ENCODE data around the gene ACBD4. TPM values are rescaled to one million over a fixed set of nuclear protein-coding genes. Genes with fewer than 3 reads are reported as not detected.

The ACBD4 gene
- total and polyA plus RNA-seq, 2 of the 13 experiments (the other 11 are each of a cell fraction or from before 2014, with no cell fraction given) = 16.1 to 26.9 TPM

GRCh38 chr17:45098869-45099616 is 36.4 kb upstream of the ACBD4 start (continued):
- TF ChIP-seq AGO1 (IDR thresholded peaks at IDR 0.05; ENCODE audit: low read depth, low read length, poor library complexity, severe bottlenecking) (peak; percentile 58), ZNF260 (CRISPR knock-in tag; IDR thresholded peaks at IDR 0.05; ENCODE audit: borderline replicate concordance, low read depth) (no peak), ZNF30 (CRISPR knock-in tag; IDR thresholded peaks at IDR 0.05) (no peak), ONECUT2 (CRISPR knock-in tag; IDR thresholded peaks at IDR 0.05) (no peak), ZBTB37 (CRISPR knock-in tag; IDR thresholded peaks at IDR 0.05) (no peak), NFRKB (IDR thresholded peaks at IDR 0.05) (no peak), ZNF660 (CRISPR knock-in tag; IDR thresholded peaks at IDR 0.05; ENCODE audit: borderline replicate concordance, low read depth) (no peak), ZNF850 (CRISPR knock-in tag; conservative IDR thresholded peaks at IDR 0.05) (no peak), MBNL3 (CRISPR knock-in tag; conservative IDR thresholded peaks at IDR 0.05) (no peak), ZNF772 (CRISPR knock-in tag; IDR thresholded peaks at IDR 0.05) (no peak), MTF2 (CRISPR knock-in tag; IDR thresholded peaks at IDR 0.05; ENCODE audit: borderline replicate concordance) (no peak), FOXK2 (IDR thresholded peaks at IDR 0.05) (no peak), YEATS4 (CRISPR knock-in tag; IDR thresholded peaks at IDR 0.05; ENCODE audit: borderline replicate concordance) (no peak), ZBTB33 (CRISPR knock-in tag; IDR thresholded peaks at IDR 0.05) (peak; percentile 35; the same call in 1 of the 2 replicates), ZNF282 (IDR thresholded peaks at IDR 0.05; ENCODE audit: partially characterized antibody) (no peak), SRSF9 (IDR thresholded peaks at IDR 0.05; ENCODE audit: borderline replicate concordance, insufficient read depth, low read depth, low read length, poor library complexity, severe bottlenecking) (no peak), NFIC (IDR thresholded peaks at IDR 0.05; ENCODE audit: low read length) (no peak), ADNP (CRISPR knock-in tag; IDR thresholded peaks at IDR 0.05) (no peak), GATA4 (IDR thresholded peaks at IDR 0.05; ENCODE audit: borderline replicate concordance, low read depth) (no peak)
- TF ChIP-seq, protein P1, sequence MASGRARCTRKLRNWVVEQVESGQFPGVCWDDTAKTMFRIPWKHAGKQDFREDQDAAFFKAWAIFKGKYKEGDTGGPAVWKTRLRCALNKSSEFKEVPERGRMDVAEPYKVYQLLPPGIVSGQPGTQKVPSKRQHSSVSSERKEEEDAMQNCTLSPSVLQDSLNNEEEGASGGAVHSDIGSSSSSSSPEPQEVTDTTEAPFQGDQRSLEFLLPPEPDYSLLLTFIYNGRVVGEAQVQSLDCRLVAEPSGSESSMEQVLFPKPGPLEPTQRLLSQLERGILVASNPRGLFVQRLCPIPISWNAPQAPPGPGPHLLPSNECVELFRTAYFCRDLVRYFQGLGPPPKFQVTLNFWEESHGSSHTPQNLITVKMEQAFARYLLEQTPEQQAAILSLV (CRISPR knock-in tag; IDR thresholded peaks at IDR 0.05; ENCODE audit: borderline replicate concordance) = no peak
- TF ChIP-seq, protein P2, sequence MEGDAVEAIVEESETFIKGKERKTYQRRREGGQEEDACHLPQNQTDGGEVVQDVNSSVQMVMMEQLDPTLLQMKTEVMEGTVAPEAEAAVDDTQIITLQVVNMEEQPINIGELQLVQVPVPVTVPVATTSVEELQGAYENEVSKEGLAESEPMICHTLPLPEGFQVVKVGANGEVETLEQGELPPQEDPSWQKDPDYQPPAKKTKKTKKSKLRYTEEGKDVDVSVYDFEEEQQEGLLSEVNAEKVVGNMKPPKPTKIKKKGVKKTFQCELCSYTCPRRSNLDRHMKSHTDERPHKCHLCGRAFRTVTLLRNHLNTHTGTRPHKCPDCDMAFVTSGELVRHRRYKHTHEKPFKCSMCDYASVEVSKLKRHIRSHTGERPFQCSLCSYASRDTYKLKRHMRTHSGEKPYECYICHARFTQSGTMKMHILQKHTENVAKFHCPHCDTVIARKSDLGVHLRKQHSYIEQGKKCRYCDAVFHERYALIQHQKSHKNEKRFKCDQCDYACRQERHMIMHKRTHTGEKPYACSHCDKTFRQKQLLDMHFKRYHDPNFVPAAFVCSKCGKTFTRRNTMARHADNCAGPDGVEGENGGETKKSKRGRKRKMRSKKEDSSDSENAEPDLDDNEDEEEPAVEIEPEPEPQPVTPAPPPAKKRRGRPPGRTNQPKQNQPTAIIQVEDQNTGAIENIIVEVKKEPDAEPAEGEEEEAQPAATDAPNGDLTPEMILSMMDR (CRISPR knock-in tag; IDR thresholded peaks at IDR 0.05) = peak; percentile 96
- TF ChIP-seq, protein P3, sequence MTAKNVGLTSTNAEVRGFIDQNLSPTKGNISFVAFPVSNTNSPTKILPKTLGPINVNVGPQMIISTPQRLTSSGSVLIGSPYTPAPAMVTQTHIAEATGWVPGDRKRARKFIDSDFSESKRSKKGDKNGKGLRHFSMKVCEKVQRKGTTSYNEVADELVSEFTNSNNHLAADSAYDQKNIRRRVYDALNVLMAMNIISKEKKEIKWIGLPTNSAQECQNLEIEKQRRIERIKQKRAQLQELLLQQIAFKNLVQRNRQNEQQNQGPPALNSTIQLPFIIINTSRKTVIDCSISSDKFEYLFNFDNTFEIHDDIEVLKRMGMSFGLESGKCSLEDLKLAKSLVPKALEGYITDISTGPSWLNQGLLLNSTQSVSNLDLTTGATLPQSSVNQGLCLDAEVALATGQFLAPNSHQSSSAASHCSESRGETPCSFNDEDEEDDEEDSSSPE (CRISPR knock-in tag; IDR thresholded peaks at IDR 0.05) = no peak
